GM20000 (cell line): Measurements from ENCODE around the gene DNAH3.
"Not testable (repeated sequence)": the region's sequence is repeated elsewhere in the genome, so short reads cannot be mapped to it uniquely, and the experiment has no call there.

Experiments
- DNase-seq: peaks from one replicate; pipeline ENCODE4 v3.0.0; 2012; ENCODE audit warnings: low spot score
- TF ChIP-seq, protein P1 (sequence below): IDR thresholded peaks from 2 replicates; pipeline ENCODE4 v1.5.1; 2012; ENCODE audit warnings: mild to moderate bottlenecking, control low read depth; ENCODE audit errors: extremely low read depth, missing control alignments

The DNAH3 gene

DNA sequence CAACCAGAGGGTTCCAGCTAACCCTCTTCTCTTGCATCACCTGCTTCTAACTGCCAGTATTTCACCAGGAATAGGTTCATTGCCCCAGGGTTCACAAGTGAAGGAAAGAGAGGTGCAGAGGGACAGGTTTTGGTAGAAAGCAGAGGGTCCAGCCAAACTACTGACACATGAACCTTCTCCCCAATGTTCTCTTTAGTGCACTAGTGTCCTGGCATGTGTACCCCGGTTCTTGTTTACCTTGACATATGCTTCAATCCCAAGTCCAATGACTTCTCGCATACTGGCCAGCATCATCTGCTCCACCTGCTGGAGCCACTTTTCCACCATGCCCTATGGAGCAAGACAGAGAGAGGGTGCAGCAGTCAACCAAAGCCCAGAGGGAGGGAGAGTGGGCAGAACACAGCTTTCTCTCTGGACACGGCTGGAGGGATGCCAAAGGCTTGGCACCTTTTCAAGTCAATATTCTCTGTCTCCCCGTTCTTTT lies 90.6 kb downstream of the DNAH3 start:
- no peak for DNase-seq
- TF ChIP-seq, protein P1, sequence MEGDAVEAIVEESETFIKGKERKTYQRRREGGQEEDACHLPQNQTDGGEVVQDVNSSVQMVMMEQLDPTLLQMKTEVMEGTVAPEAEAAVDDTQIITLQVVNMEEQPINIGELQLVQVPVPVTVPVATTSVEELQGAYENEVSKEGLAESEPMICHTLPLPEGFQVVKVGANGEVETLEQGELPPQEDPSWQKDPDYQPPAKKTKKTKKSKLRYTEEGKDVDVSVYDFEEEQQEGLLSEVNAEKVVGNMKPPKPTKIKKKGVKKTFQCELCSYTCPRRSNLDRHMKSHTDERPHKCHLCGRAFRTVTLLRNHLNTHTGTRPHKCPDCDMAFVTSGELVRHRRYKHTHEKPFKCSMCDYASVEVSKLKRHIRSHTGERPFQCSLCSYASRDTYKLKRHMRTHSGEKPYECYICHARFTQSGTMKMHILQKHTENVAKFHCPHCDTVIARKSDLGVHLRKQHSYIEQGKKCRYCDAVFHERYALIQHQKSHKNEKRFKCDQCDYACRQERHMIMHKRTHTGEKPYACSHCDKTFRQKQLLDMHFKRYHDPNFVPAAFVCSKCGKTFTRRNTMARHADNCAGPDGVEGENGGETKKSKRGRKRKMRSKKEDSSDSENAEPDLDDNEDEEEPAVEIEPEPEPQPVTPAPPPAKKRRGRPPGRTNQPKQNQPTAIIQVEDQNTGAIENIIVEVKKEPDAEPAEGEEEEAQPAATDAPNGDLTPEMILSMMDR, result no peak

DNA sequence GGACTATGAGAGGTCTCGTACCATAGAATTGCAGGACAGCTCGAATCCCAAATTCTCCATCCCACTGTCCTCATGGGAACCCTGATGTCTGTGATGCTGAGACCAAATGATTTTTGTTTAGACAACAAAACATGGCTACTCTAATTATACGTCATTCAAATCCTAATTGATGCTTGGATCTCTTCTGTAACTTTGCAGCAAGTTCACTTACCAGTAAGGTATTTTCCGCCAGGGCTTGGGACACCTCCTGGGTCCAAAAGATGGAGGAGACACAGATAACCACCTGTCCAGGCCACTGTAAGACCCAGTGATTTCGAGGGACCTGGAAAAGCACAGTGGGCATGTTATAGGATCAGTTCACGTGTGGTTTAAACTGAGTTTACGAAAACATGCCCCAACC lies 92.8 kb downstream of the DNAH3 start:
- TF ChIP-seq, protein P1, result no peak
- DNase-seq, result no peak

DNA sequence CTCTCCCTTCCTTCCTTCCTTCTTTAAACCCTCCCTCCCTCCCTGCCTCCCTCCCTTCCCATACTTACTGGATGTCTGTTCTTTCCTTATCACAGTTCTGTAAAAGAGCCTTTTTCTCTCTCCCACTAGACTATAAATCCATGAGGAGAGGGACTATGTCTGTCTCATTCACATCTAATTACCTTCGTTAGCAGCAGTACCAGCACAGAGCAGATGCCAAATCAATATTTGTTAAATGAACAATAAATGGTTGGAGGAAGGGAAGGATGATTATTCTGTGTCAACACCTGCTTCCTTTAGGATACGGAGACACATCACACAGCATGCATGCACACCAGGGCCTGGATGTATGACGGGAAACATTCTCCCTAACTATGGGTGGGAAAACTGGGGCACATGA lies 94.2 kb downstream of the DNAH3 start:
- TF ChIP-seq, protein P1, result no peak
- no peak for DNase-seq

DNA sequence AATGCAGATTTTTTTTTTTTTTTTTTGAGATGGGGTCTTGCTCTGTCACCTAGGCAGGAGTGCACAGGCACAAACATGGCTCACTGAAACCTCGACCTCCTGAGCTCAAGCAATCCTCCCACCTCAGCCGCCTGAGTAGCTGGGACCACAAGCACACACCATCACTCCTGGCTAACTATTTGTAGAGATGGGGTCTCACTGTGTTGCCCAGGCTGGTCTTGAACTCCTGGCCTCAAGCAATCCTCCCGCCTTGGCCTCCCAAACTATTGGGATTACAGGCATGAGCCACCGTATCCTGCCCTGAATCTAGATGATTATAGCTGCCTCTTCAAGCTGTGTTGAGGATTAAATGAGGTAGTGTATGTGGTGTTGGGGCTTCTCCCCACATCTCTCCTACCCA lies 94.9 kb downstream of the DNAH3 start:
- DNase-seq, result not testable (repeated sequence)

DNA sequence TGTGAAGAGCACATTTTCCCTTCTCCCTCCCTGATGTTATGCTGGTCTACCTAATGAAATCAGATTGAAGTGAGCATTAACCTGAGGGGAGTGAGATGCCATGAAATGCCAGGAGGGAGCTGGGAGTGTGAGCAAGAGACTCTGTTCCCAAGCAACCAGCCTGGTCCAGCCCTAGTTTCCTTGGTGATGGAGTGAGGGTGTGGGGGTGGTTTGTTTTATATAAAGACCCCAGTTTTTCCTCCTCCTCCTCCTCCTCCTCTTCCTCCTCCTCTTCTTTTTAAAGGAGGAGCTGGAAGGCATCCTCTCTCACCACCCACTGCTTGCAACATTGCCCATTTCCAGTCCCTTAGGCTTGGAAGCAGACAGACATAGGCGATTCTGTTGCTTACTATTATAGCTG lies 97.1 kb downstream of the DNAH3 start:
- TF ChIP-seq, protein P1, result no peak
- DNase-seq, result no peak

DNA sequence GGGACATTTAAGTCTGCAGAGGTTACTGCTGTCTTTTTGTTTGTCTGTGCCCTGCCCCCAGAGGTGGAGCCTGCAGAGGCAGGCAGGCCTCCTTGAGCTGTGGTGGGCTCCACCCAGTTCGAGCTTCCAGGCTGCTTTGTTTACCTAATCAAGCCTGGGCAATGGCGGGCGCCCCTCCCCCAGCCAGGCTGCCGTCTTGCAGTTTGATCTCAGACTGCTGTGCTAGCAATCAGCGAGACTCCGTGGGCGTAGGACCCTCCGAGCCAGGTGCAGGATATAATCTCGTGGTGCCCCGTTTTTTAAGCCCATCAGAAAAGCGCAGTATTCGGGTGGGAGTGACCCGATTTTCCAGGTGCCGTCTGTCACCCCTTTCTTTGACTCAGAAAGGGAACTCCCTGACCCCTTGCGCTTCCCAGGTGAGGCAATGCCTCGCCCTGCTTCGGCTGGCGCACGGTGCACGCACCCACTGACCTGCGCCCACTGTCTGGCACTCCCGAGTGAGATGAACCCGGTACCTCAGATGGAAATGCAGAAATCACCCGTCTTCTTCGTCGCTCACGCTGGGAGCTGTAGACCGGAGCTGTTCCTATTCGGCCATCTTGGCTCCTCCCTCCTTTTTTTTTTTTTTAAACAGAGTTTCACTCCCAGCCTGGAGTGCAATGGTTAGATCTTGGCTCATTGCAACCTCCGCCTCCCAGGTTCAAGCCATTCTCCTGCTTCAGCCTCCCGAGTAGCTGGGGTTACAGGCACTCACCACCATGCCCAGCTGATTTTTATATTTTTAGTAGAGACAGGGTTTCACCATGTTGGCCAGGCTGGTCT lies 102.3 kb downstream of the DNAH3 start:
- not testable (repeated sequence) for DNase-seq

DNA sequence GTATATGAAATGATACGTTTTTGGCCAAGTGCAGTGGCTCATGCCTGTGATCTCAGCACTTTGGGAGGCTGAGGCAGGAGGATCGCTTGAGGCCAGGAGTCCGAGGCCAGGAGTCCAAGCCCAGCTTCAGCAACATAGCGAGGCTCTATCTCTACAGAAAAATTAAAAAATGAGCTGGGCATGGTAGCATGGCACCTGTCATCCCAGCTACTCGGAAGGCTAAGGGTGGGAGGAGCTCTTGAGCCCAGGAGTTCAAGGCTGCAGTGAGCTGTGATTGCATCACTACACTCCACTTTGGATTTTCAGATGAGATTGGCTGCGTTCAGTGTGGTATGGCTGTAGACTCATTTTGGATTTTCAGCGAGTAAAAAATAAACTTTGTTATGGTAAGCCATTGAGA lies 112.4 kb downstream of the DNAH3 start:
- DNase-seq, result no peak
- TF ChIP-seq, protein P1, result no peak

DNA sequence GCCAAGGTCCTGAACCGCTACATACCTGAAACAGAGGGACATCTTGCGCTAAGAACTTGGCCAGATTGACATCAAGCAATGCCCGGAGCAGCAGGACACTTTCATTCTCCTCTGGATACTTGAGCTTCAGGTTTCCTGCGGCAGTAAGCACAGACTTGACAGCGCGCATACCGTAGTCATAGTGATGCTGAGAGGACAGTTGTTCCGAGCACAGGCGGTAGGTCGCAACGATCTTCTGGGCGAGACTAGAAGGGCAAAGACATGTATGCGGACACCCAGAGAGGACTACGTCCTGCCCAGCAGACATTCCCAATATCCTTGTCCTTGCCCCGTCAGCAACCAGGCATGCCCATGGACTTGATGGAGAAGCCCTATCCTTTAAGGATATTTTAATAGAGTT lies 112.9 kb downstream of the DNAH3 start:
- DNase-seq, result no peak
- TF ChIP-seq, protein P1, result no peak
